Activated T-cell treated with anti-CD3 and anti-CD28 coated beads for 1 hour (primary cell): ENCODE results near the gene KCNE1.
"Not testable (repeated sequence)": the region's sequence is repeated elsewhere in the genome, so short reads cannot be mapped to it uniquely, and the experiment has no call there.

Experiments used
- DNase-seq: peaks from one replicate; pipeline ENCODE4 v3.0.0-alpha.2; 2020; ENCODE audit warnings: low read depth

KCNE1 gene

GRCh38 chr21:34511787-34512455 lies at the start of gene KCNE1:
TSS of gene KCNE1 (minus strand) at chr21:34512210. CDS start at chr21:34449634, 62,576 bp downstream.
- no peak for DNase-seq

- no peak for DNase-seq
These were observed 49.8 kb upstream of the KCNE1 start for GRCh38 chr21:34561806-34562205.

- DNase-seq = no peak
These were observed 48.6 kb upstream of the KCNE1 start for GRCh38 chr21:34560609-34561008.

GRCh38 chr21:34560021-34560420 lies 48.0 kb upstream of the KCNE1 start:
- no peak for DNase-seq

- no peak for DNase-seq
These were observed 47.1 kb upstream of the KCNE1 start for GRCh38 chr21:34559089-34559631.

GRCh38 chr21:34558166-34558565 lies 46.2 kb upstream of the KCNE1 start:
- no peak for DNase-seq

GRCh38 chr21:34557261-34557660 lies 45.3 kb upstream of the KCNE1 start:
- no peak for DNase-seq

- not testable (repeated sequence) for DNase-seq
These were observed 42.7 kb upstream of the KCNE1 start for GRCh38 chr21:34554670-34555069.

GRCh38 chr21:34554227-34554626 lies 42.2 kb upstream of the KCNE1 start:
- DNase-seq = no peak

GRCh38 chr21:34553151-34553952 lies 41.3 kb upstream of the KCNE1 start:
- DNase-seq = no peak

- no peak for DNase-seq
These were observed 40.5 kb upstream of the KCNE1 start for GRCh38 chr21:34552360-34553098.

- DNase-seq = no peak
These were observed 38.3 kb upstream of the KCNE1 start for GRCh38 chr21:34550182-34550799.

GRCh38 chr21:34548781-34549376 lies 36.9 kb upstream of the KCNE1 start:
- DNase-seq = no peak

GRCh38 chr21:34546542-34546941 lies 34.5 kb upstream of the KCNE1 start:
- DNase-seq = no peak

- no peak for DNase-seq
These were observed 33.3 kb upstream of the KCNE1 start for GRCh38 chr21:34545079-34545884.

- peak; percentile 6 for DNase-seq
These were observed 32.1 kb upstream of the KCNE1 start for GRCh38 chr21:34544032-34544496.

GRCh38 chr21:34543017-34543416 lies 31.0 kb upstream of the KCNE1 start:
- no peak for DNase-seq

GRCh38 chr21:34540206-34540605 lies 28.2 kb upstream of the KCNE1 start:
- no peak for DNase-seq

- no peak for DNase-seq
These were observed 25.8 kb upstream of the KCNE1 start for GRCh38 chr21:34537838-34538237.

GRCh38 chr21:34536820-34537219 lies 24.8 kb upstream of the KCNE1 start:
- DNase-seq = no peak

GRCh38 chr21:34536311-34536710 lies 24.3 kb upstream of the KCNE1 start:
- no peak for DNase-seq
